ENCODE data around the gene TRIP10.

- TF ChIP-seq PKNOX1 (IDR thresholded peaks at IDR 0.05) (no peak), TARDBP (IDR thresholded peaks at IDR 0.05) (no peak), FOXM1 (IDR thresholded peaks at IDR 0.05; ENCODE audit: borderline replicate concordance) (no peak)
These were observed 13.0 kb downstream of the TRIP10 start for GRCh38 chr19:6752256-6753177.
